Adrenal gland (tissue), 12 donors: ENCODE results near the gene RETREG2. TPM values are rescaled to one million over a fixed set of nuclear protein-coding genes. Genes with fewer than 3 reads are reported as not detected.

ENCODE experiments used
- DNase-seq, 7 donors: peaks; one replicate each; pipeline ENCODE4 v3.0.0-alpha.2; 2019 to 2020
- H3K27ac ChIP-seq, 5 donors: fragments of 200-600 bp; sonication (generic) in 4 of 5; 1 replicate in 3 of 5; 2 replicates in 2 of 5; pipeline versions ENCODE4 v1.5.1 to v1.8.0; 2016 to 2020; ENCODE audit warnings: mild to moderate bottlenecking in 1 of 5
- H3K27me3 ChIP-seq: fragments of 200-600 bp; 2 replicates; pipeline ENCODE4 v1.8.0; 2021
- H3K36me3 ChIP-seq, 2 donors: fragments of 200-600 bp; replicated peaks in 1 of 2; 1 replicate in 1 of 2; 2 replicates in 1 of 2; pipeline versions ENCODE4 v1.5.1 to v1.8.0; 2018 to 2022
- H3K4me1 ChIP-seq, 2 donors: fragments of 200-600 bp; replicated peaks in 1 of 2; 1 replicate in 1 of 2; 2 replicates in 1 of 2; pipeline versions ENCODE4 v1.5.1 to v1.8.0; 2018 to 2021
- H3K4me3 ChIP-seq, 4 donors: fragments of 200-600 bp; sonication (generic) in 3 of 4; one replicate each; pipeline ENCODE4 v1.5.1; 2016 to 2018
- H3K9me3 ChIP-seq, 3 donors: fragments of 200-600 bp; sonication (generic) in 1 of 3; replicated peaks in 1 of 3; 1 replicate in 2 of 3; 2 replicates in 1 of 3; pipeline versions ENCODE4 v1.5.1 to v1.8.0; 2016 to 2021
- CTCF ChIP-seq, 6 experiments: fragments of 450-650 bp in 4 of 6; fragments of 200-600 bp in 2 of 6; sonication (generic) in 1 of 6; IDR thresholded peaks; 1 replicate in 5 of 6; 2 replicates in 1 of 6; pipeline versions ENCODE4 v1.5.1 to v1.8.0; 2016 to 2021; ENCODE audit warnings: antibody characterized with exemption in 6 of 6, mild to moderate bottlenecking in 2 of 6, moderate library complexity in 1 of 6
- POLR2A ChIP-seq, 2 donors: fragments of 450-650 bp; IDR thresholded peaks; one replicate each; pipeline ENCODE4 v1.6.1; 2017; ENCODE audit warnings: antibody characterized with exemption in 2 of 2, mild to moderate bottlenecking in 2 of 2, moderate library complexity in 1 of 2
- WGBS, 4 donors: extraction: QIAGEN DNeasy Blood & Tissue Kit in 2 of 4; methylation state at CpG; one replicate each; pipeline versions ENCODE4 v1.1.5 to v1.1.7; 2013 to 2017; 5-methylcytosine and 5-hydroxymethylcytosine counted together
- intact Hi-C, 2 donors: fragments of 100-400 bp; cut with DNase I; formaldehyde crosslinking; loops; one replicate each; pipeline versions ENCODE4 v1.14.1 to v1.15.0; 2022 to 2023
- polyA plus RNA-seq, 3 donors: library from polyadenylated mRNA; stranded (reverse); fragments of 200-250 nt in 2 of 3; fragments of 350-450 nt in 1 of 3; fragmentation: Illumina TruSeq in 1 of 3; extraction: RNeasy Lipid Tissue Mini Kit (QIAGEN cat#74804) in 1 of 3; gene quantifications; one replicate each; pipeline ENCODE4 v1.2.3, GENCODE V29; 2013 to 2014
- total RNA-seq, 9 donors: library from RNA; depleted of rRNA in 4 of 9; stranded (reverse); fragments of >200 nt in 4 of 9; fragments of 120-200 nt in 1 of 9; fragmentation: NEBNext Ultra II Directional in 1 of 9; extraction: Animal tissue kit (Norgen Biotek cat#: 25700) in 1 of 9; gene quantifications; one replicate each; pipeline versions ENCODE4 v1.1.0 to v1.2.4, GENCODE V29; 2013 to 2023
- donor health status: healthy with polysubstance abuse.
- donor health status: Bipolar disorder and iron deficiency.
- donor health status: DM: yes; HTN: yes; CAD: no.
- donor health status: DM: no; HTN: no; CAD: no.
- donor health status: DM: no; HTN: no; CAD: no.
- donor health status: DM: yes; HTN: yes; CAD: no.

The RETREG2 gene
- total and polyA plus RNA-seq, 12 donors: 30.1 to 159 (median 83.8) TPM

DNA sequence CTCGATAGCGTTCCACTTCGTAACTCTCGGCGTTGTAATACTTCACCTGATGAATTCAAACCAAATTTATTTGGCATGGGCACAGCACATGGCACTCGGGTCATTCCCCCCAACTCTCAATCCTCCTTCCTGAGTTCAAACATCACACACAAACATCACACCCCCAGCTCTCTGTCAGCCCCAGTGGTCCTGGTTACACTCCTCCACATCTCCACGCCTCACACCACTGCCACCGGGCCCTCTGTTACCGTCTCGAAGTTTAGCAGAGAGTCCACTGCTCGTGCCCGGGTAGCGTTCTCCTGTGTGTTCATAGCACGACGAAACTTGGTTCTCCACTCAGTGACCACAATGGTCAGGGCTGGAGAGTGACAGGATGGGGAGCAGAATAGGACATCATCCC lies 36.1 kb downstream of the RETREG2 start:
- H3K27ac ChIP-seq: no peak overlapping the region
- peaks cover 17 to 24% of the 10 kb centered on the region in 2 donors for H3K4me1 ChIP-seq
- intact Hi-C loops: loop anchor here (5.0 to 10.0 kb wide), 2 partner anchors 42 to 49 kb away; partner anchors contain the start of genes NHEJ1 (in 1 of the 2) and SLC23A3 (in 1 of the 2)
- H3K27me3 ChIP-seq: no peaks in the 10 kb centered on the region
- H3K36me3 ChIP-seq: peaks cover 0 to 52% of the 10 kb centered on the region in 2 donors
- TF ChIP-seq CTCF (IDR thresholded peaks at IDR 0.05): no peak
- TF ChIP-seq POLR2A (IDR thresholded peaks at IDR 0.05): no peak
- no peak for DNase-seq
- H3K9me3 ChIP-seq: no peaks in the 10 kb centered on the region
- WGBS, 4 donors: 92 to 96% (median 94%) methylated on average over 15 of the region's 15 CpGs
- H3K4me3 ChIP-seq: no peak overlapping the region

DNA sequence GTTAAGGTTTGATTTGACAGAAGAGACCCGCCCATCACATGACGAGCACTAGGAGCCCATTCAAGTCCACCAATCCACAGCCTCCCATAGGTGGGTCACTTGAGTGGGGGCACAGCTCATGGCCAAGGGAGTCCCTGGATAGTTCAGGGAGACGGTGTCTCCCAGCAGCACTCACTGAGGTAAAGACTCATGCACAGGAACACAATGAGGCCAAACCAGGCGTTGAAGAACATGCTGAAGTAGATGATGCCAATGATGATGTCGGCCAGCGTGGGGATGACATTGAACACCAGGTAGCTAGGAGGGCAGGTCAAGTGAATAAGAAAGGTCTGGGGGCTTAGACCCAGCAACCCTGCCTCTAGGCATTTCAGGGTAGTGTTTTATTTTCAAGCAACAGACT lies 36.7 kb downstream of the RETREG2 start:
- no peak overlapping the region for H3K27ac ChIP-seq
- TF ChIP-seq CTCF (IDR thresholded peaks at IDR 0.05) (no peak), POLR2A (IDR thresholded peaks at IDR 0.05) (no peak)
- no peak for DNase-seq
- H3K4me1 ChIP-seq: peaks cover 23 to 30% of the 10 kb centered on the region in 2 donors
- H3K27me3 ChIP-seq: no peaks in the 10 kb centered on the region
- H3K4me3 ChIP-seq: no peak overlapping the region
- intact Hi-C loops: loop anchor here (5.0 to 10.0 kb wide), 2 partner anchors 42 to 50 kb away; partner anchors contain the start of genes NHEJ1 (in 1 of the 2) and SLC23A3 (in 1 of the 2)
- no peaks in the 10 kb centered on the region for H3K9me3 ChIP-seq
- H3K36me3 ChIP-seq: peaks cover 0 to 50% of the 10 kb centered on the region in 2 donors
- 91 to 96% (median 92%) methylated on average over 6 of the region's 6 CpGs for WGBS, 4 donors

DNA sequence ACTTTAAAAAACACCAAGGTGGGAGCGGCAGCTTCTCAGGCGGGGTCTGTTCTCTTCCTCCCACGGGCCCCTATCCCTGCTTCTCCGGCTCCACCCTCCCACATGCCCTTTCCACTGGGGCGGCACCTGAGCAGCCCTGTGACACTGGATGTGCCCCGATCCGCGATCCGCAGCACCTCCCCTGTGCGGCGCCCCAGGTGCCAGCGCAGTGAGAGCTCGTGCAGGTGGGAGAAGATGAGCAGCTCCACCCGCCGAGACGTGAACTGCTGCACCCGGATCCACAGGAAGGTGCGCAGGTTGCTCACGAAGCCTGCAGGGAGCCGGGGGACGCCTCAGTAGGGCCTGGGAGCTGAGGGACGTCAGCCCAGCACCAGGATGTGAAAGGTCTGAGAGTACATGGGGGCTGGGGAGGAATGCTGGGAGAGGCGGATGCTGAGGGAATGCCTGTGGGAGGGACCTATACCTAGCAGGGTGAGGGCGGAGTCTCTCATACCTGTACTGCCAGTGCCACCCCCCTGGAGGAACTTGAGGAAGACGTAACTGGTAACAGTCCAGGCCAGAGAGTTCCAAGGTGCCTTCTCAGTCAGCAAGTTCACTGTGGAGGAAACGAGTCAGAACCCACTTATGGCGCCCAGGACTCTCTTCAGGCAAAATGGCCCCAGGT lies 37.9 kb downstream of the RETREG2 start:
- H3K4me1 ChIP-seq: peaks cover 23 to 30% of the 10 kb centered on the region in 2 donors
- no peak for DNase-seq
- 90 to 94% (median 93%) methylated on average over 20 to 27 of the region's 27 CpGs for WGBS, 4 donors
- no peak for TF ChIP-seq POLR2A (IDR thresholded peaks at IDR 0.05)
- TF ChIP-seq CTCF (IDR thresholded peaks at IDR 0.05): no peak
- H3K36me3 ChIP-seq: peaks cover 0 to 52% of the 10 kb centered on the region in 2 donors
- peak overlapping the region in 1 of 5 donors; percentile 8 for H3K27ac ChIP-seq
- H3K9me3 ChIP-seq: no peaks in the 10 kb centered on the region
- intact Hi-C loops: loop anchor here in 1 of 2 donors (10.0 kb wide), 1 partner anchor 51 kb away; the partner anchor contains the start of gene NHEJ1
- H3K27me3 ChIP-seq: no peaks in the 10 kb centered on the region
- H3K4me3 ChIP-seq: no peak overlapping the region

GRCh38 chr2:219216535-219216915 lies 38.5 kb downstream of the RETREG2 start:
- TF ChIP-seq POLR2A (IDR thresholded peaks at IDR 0.05) (no peak), CTCF (IDR thresholded peaks at IDR 0.05) (no peak)
- Histone ChIP-seq H3K9me3 (no peaks in the 10 kb centered on the region), H3K27me3 (no peaks in the 10 kb centered on the region), H3K4me3 (no peak overlapping the region), H3K4me1 (peaks cover 23 to 30% of the 10 kb centered on the region in 2 donors), H3K36me3 (peaks cover 0 to 57% of the 10 kb centered on the region in 2 donors), H3K27ac (peak overlapping the region in 2 of 5 donors; percentile 8 to 97)
- intact Hi-C loops: loop anchor here in 1 of 2 donors (10.0 kb wide), 1 partner anchor 52 kb away; the partner anchor contains the start of gene NHEJ1
- WGBS, 4 donors: 83 to 92% (median 90%) methylated on average over 2 to 6 of the region's 6 CpGs
- no peak for DNase-seq
